ENCODE results near the gene NDOR1. TPM values are rescaled to one million over a fixed set of nuclear protein-coding genes. Genes with fewer than 3 reads are reported as not detected.

Gene NDOR1
- total RNA-seq, 1 experiment from 2014 or later: 5.7 TPM

DNA sequence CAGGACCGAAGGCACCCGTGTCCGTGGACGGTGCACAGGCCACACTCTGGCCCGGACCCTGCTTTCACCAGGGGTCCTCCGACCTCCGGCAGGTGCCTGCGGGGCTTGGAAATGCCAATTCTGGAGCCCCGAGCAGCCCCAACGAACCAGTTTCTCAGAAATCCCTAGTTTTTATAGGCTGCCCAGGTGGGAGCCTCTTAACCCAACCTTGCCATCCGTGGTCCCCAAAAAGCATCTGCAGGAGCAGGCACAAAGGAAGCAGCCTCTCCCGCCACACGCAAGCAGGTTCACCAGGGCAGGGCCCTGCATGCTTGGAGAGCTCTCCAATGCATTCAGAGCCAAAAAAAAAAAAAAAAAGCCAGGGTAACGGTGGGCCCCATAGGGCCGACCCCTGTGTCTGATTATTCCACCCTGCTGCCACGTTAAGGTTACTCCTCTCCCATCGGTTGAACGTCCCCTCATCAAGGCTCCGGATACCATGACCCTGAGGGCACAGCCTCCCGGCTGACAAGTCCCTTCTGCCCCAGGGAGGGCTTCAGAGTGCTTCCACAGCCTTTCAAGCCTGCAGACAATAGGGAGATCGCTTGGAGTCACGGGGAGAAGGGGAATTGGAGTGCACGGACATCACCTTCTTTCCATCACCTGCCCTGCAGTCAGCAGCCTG lies 4.2 kb upstream of the NDOR1 start:
- Histone ChIP-seq H3K4me3 (peak overlapping the region; percentile 59), H3K27me3 (no peaks in the 10 kb centered on the region), H3K9me3 (no peaks in the 10 kb centered on the region), H3K36me3 (peaks cover 4% of the 10 kb centered on the region)
- no peak for DNase-seq

GRCh38 chr9:137202966-137203365 lies 2.5 kb upstream of the NDOR1 start:
- no peaks in the 10 kb centered on the region for H3K27me3 ChIP-seq
- no peak overlapping the region for H3K4me3 ChIP-seq
- DNase-seq: no peak
- no peaks in the 10 kb centered on the region for H3K9me3 ChIP-seq
- H3K36me3 ChIP-seq: peaks cover 17% of the 10 kb centered on the region

- no peak for DNase-seq
- peaks cover 17% of the 10 kb centered on the region for H3K36me3 ChIP-seq
Measured at GRCh38 chr9:137204731-137205125, 772 bp upstream of the NDOR1 start.

DNA sequence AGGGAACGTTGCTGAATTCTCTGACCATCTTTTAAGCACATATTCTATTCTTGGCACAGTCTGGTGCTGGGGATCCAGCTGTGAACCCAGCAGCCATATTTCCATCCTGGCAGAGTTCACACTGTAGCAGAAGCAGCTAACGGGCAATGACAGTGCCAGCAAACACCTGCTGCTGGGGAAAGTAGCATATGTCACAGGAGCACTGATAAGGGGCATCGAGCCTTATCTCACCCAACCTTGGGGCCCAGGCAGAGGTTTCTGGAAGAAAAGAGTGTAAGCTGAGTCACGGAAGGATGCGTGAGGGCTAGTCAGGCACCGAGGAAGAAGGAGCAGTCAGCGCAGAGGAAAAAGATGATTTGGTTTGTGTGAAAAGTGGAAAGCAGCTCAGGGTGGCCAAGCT lies 1.1 kb downstream of the NDOR1 start:
- no peaks in the 10 kb centered on the region for H3K27me3 ChIP-seq
- H3K36me3 ChIP-seq: peaks cover 17% of the 10 kb centered on the region
- no peaks in the 10 kb centered on the region for H3K9me3 ChIP-seq
- no peak for DNase-seq
- H3K4me3 ChIP-seq: peak overlapping the region; percentile 82

More at GRCh38 chr9:137204731-137205125, 772 bp upstream of the NDOR1 start:
- no peaks in the 10 kb centered on the region for H3K27me3 ChIP-seq
- H3K9me3 ChIP-seq: no peaks in the 10 kb centered on the region
- peak overlapping the region; percentile 82 for H3K4me3 ChIP-seq

- Histone ChIP-seq H3K9me3 (no peaks in the 10 kb centered on the region), H3K4me3 (no peak overlapping the region), H3K36me3 (peaks cover 13% of the 10 kb centered on the region), H3K27me3 (no peaks in the 10 kb centered on the region)
- DNase-seq: no peak
Measured at GRCh38 chr9:137211532-137211931, 6.0 kb downstream of the NDOR1 start.

DNA sequence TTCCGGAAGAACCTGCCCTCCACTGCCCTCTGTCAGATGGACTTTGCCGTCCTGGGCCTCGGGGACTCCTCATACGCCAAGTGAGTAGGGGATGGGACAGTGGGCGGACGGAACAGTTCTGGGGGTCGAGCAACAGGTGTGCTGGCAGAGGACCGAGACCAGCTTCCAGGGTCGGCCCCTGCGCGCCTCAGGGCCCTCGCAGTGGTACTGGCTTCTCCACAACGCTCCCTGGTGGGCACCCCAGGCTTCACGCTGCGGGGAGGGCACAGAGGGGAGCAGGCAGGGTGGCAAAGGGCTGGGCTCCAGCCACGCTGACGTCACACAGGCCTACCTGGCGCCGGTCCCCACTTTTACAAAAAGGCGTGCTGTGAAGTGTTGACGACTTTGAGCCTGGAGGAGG lies 7.0 kb downstream of the NDOR1 start:
- no peak overlapping the region for H3K4me3 ChIP-seq
- H3K27me3 ChIP-seq: no peaks in the 10 kb centered on the region
- peaks cover 5% of the 10 kb centered on the region for H3K36me3 ChIP-seq
- DNase-seq: no peak
- no peaks in the 10 kb centered on the region for H3K9me3 ChIP-seq

DNA sequence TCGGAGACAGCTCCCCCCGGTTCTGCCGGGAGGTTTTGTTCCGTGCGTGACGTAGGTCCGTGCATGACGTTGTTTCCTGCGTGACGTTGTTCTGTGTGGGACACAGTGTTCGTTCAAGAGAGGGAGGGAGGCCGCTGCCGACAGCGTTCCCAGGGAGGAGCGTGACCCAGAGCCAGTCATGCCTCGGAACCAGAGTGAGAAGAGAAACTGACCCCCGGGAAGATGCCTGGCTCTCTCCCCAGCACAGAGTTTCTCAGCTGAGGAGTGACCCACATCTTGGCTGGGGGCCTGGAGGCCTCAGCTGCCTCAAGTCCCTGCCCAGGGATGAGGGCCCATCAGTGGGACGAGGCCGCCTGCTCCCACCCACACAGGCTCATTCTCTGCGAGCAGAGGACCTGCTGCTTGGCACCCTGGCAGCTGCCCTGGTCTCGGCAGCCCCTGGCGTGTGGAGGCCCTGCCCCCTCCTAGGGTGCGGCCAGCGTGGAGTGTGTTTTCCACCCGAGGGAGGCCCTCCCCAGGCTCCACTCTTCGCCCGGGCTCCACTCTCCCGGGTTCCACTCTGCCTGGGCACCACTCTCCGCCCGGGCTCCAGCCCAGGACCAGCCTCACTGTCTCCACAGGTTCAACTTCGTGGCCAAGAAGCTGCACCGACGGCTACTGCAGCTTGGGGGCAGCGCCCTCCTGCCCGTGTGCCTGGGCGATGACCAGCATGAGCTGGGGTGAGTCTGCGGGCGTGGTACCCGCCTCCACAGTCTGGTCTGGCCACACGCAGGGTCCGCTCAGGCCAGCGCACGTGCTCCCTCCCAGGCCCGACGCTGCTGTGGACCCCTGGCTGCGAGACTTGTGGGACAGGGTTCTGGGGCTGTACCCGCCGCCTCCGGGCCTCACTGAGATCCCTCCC lies 7.9 kb downstream of the NDOR1 start:
- no peak for DNase-seq
- H3K9me3 ChIP-seq: no peaks in the 10 kb centered on the region
- H3K4me3 ChIP-seq: no peak overlapping the region
- peaks cover 2% of the 10 kb centered on the region; the same call in 1 of the 2 replicates for H3K36me3 ChIP-seq
- no peaks in the 10 kb centered on the region for H3K27me3 ChIP-seq

DNA sequence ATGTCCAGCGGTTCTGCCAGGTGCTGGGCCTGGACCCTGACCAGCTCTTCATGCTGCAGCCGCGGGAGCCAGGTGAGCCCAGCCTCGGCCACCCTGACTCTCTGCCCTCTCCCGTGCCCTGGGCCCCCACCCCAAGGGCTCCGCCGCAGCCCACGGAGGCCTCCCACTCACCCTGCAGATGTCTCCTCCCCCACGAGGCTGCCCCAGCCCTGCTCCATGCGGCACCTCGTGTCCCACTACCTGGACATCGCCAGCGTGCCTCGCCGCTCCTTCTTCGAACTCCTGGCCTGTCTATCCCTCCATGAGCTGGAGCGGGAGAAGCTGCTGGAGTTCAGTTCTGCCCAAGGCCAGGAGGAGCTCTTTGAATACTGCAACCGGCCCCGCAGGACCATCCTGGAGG lies 9.1 kb downstream of the NDOR1 start:
- no peaks in the 10 kb centered on the region for H3K9me3 ChIP-seq
- no peak for DNase-seq
- H3K4me3 ChIP-seq: no peak overlapping the region
- peaks cover 2% of the 10 kb centered on the region; the same call in 1 of the 2 replicates for H3K36me3 ChIP-seq
- no peaks in the 10 kb centered on the region for H3K27me3 ChIP-seq

DNA sequence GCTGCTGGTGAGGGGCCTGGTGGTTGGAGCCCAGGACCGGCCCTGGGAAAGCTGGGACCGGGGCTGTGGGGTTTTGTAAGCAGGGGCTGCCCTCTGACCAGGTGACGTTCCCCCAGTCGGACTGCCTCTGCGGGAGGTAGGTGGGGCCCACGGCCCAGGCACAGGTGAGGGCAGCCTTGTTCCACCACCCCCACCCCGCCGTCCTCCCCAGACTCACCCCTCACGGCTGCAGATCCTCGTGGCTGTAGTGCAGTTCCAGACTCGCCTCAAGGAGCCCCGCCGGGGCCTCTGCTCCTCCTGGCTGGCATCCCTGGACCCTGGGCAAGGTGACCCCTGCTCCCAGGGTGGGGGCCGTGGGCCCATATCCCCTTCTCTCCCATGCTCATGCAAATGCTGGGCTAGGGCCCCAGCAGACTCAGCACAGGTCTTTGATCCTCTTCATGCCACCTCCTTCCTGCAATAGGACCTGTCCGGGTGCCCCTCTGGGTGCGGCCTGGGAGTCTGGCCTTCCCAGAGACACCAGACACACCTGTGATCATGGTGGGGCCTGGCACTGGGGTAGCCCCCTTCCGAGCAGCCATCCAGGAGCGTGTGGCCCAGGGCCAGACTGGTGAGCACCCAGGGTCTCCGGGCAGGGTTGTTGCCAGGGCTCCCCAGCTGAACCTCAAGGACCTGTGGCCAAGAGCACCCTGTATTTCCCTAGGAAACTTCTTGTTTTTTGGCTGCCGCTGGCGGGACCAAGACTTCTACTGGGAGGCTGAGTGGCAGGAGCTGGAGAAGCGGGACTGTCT lies 9.9 kb downstream of the NDOR1 start:
- Histone ChIP-seq H3K27me3 (no peaks in the 10 kb centered on the region), H3K9me3 (no peaks in the 10 kb centered on the region), H3K4me3 (no peak overlapping the region), H3K36me3 (peaks cover 2% of the 10 kb centered on the region; the same call in 1 of the 2 replicates)
- no peak for DNase-seq

DNA sequence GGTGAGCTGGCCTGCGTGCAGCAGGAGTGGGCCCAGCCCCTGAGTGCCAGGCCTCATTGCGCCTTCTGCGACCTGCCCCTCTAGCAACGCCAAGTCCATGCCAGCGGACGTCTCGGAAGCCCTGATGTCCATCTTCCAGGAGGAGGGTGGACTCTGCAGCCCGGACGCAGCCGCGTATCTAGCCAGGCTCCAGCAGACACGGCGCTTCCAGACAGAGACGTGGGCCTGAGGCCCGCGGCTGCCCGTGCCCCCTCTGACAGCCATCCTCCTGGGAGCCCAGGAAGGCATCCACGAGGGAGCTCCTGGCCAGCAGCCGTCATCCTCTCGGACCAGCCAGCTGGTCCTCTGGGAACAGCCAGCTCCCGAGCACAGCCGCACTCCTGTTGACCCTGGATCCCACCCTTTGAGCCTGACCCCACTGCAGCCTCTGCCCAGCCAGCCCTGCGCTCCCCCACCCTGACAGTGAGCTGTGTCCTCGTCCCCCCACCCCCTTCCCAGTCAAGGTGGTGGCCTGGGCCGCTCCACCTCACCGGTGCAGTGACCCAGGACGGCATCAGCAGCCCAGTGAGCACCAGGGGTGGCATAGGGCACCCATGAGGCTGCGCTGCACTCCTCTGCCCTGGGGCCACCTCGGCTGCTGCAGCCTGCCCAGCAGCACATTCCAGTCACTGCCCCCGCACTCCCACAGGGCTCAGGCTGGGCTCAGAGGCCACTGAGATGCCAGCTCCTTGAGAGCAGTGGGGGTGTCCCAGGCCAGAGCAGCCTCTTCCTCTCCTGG lies 10.9 kb downstream of the NDOR1 start:
- Histone ChIP-seq H3K9me3 (no peaks in the 10 kb centered on the region), H3K36me3 (peaks cover 2% of the 10 kb centered on the region; the same call in 1 of the 2 replicates), H3K4me3 (no peak overlapping the region), H3K27me3 (no peaks in the 10 kb centered on the region)
- DNase-seq: no peak

GRCh38 chr9:137217276-137218211 lies 12.0 kb downstream of the NDOR1 start:
- no peak overlapping the region for H3K4me3 ChIP-seq
- DNase-seq: no peak
- H3K27me3 ChIP-seq: no peaks in the 10 kb centered on the region
- peaks cover 2% of the 10 kb centered on the region; the same call in 1 of the 2 replicates for H3K36me3 ChIP-seq
- no peaks in the 10 kb centered on the region for H3K9me3 ChIP-seq

DNA sequence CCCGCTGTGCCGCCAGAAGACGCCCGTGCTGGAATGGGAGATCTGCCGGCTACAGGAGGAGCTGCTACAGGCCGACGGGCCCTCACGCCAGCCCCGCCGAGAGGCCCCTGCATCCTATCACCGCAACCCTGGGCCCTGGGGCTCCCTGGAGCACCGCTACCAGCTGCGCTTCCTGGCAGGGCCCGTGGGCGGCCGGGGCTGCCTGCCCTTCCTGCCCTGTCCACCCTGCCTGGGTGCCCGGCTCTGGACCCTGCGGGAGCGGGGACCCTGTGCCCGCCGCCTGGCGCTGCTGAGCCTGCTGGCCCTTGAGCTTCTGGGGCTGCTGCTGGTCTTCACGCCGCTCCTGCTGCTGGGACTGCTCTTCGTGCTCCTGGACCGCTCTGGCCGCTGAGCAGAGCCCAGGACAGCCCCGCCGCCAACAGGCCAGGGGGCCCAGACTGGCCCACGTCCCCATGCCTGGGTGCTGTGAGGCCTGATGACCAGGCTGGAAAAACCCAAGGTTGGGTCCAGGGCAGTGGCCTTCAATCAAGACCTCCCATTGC lies 12.8 kb downstream of the NDOR1 start:
- DNase-seq: no peak
- H3K27me3 ChIP-seq: no peaks in the 10 kb centered on the region
- H3K9me3 ChIP-seq: no peaks in the 10 kb centered on the region
- H3K36me3 ChIP-seq: no peaks in the 10 kb centered on the region; the same call in 1 of the 2 replicates
- no peak overlapping the region for H3K4me3 ChIP-seq

DNA sequence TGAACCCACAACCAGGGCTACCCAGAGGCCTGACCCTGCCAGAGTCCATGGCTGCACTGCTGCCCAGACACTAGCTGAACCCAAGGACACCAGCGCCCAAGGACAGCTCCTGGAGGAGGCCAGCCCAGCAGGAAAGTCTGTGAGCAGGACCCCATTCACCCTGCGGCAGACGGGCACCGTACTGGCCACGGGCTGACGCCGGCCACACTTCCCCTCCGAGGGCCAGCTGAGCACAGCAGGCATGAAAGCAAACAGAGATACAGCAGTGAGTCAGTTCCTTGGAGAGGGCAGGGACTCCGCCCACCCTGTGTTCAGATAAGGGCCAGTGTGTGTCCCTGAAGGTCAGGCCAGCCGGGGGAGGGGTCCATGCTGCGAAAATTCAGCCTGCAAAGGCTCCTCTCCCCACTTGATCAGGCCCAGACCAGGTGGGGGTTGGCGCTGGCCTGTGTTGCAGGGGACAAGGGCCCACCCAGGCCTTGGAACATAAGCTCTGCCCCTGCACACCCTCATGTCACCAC lies 13.3 kb downstream of the NDOR1 start:
- no peak overlapping the region for H3K4me3 ChIP-seq
- H3K36me3 ChIP-seq: no peaks in the 10 kb centered on the region; the same call in 1 of the 2 replicates
- no peaks in the 10 kb centered on the region for H3K27me3 ChIP-seq
- no peaks in the 10 kb centered on the region for H3K9me3 ChIP-seq
- DNase-seq: peak; percentile 46

- no peak for DNase-seq
- no peak overlapping the region for H3K4me3 ChIP-seq
- no peaks in the 10 kb centered on the region for H3K27me3 ChIP-seq
- no peaks in the 10 kb centered on the region; the same call in 1 of the 2 replicates for H3K36me3 ChIP-seq
- no peaks in the 10 kb centered on the region for H3K9me3 ChIP-seq
Measured at GRCh38 chr9:137219757-137220316, 14.3 kb downstream of the NDOR1 start.
